ENCODE results near the gene CYBA. TPM values are rescaled to one million over a fixed set of nuclear protein-coding genes. Genes with fewer than 3 reads are reported as not detected.
"Not testable (repeated sequence)": the region's sequence is repeated elsewhere in the genome, so short reads cannot be mapped to it uniquely, and the experiment has no call there.

Gene CYBA
- total RNA-seq, 2 experiments from 2014 or later = 227 to 229 TPM

DNA sequence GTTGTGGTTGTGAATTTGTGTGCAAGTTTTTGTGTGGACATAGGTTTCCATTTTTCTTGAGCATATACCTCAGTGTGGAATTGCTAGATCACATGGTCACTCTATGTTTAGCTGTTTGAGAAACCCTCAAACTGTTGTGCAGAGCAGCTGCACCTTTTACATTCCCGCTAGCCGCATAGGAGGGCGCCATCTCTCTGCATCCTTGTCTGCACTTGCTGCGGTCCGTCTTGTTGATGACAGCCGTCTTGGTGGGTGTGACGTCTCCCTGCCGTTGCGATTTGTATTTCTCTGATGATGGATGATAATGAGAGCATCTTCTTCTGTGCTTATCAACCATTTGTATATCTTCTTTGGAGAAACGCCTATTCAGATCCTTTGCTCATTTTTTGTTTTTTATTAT lies 37.6 kb downstream of the CYBA start:
- CTCF ChIA-PET = no interaction called here
- POLR2A ChIA-PET = no interaction called here

DNA sequence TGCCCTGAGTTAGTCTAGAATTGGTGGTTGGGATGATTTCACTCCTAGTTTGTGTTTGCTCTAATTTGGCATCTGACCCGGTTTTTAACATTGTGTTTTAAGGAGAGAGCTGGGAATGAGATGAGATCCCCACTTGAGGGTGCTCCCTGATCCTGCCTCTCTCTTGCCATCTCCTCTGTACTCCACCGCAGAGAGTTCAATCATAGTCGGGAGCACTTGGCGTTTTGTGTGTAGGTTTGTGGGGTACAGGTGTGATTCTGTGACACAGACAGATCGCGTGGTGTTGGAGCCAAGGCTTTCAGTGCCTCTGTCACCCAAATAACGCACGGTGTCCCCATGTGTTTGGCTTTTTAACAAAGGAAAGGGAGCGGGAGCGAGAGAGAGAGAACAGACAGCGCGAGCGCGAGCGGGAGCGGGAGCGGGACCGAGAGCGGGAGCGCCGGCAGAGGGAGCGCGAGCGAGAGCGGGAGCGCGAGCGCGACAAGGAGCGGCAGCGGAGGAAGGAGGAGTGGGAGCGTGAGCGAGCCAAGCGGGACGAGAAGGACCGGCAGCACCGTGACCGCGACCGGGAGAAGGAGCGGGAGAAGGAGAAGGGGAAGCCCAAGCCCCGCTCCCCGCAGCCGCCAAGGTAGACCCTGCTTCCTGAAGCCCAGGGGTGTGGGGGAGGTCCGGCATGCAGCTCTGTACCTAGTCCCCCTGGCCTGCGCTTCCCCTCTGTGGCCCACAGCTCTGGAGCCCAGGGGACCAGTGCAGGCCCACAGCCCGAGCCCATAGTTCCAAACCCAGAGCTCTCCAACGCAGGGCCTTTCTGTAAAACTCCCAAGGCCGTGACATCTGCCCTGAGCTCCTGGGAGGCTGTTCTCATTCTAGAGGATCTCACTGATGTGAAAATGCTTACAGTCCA lies 39.7 kb downstream of the CYBA start:
- CTCF ChIA-PET = no interaction called here

DNA sequence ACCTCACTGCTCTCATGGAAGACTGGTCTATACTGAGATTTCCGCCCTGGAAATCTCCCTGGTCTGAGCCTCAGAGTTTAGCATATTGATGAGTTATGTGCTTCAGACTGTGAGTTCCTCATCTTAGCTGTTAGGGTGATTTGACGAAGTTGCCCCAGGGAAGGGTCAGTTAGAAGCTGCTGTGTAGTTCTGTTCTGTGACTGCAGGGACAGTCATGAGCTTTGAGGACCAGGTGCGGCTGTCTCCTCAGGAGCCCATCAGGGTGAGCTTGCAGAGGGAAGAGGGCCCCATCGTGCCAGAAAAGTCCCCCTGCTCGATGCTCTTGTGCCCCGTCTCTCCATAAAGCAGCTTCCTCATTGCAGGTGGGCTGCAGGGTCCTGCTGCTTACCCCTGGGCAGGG lies 40.8 kb downstream of the CYBA start:
- POLR2A ChIA-PET = interaction anchor here (1.1 kb wide), 1 partner anchor 23 kb away, joined by 4 read pairs; no protein-coding TSS in a partner anchor
- CTCF ChIA-PET = no interaction called here

More for the DNA sequence above, 39.7 kb downstream of the CYBA start:
- POLR2A ChIA-PET = interaction anchor here (1.1 kb wide), 1 partner anchor 22 kb away, joined by 4 read pairs; no protein-coding TSS in a partner anchor

DNA sequence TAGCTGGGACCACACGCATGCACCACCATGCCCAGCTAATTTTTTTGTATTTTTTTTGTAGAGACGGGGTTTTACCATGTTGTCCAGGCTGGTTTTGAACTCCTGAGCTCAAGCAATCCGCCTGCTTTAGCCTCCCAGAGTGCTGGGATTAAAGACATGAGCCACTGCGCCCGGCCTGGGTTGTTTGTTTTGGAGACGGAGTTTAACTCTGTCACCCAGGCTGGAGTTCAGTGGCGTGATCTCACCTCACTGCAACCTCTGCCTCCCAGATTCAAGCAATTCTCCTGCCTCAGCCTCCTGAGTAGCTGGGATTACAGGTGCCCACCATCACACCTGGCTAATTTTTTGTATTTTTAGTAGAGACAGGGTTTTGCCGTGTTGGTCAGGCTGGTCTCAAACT lies 41.4 kb downstream of the CYBA start:
- POLR2A ChIA-PET = interaction anchor here (1.1 kb wide), 1 partner anchor 24 kb away, joined by 4 read pairs; no protein-coding TSS in a partner anchor
- CTCF ChIA-PET = not testable (repeated sequence)

DNA sequence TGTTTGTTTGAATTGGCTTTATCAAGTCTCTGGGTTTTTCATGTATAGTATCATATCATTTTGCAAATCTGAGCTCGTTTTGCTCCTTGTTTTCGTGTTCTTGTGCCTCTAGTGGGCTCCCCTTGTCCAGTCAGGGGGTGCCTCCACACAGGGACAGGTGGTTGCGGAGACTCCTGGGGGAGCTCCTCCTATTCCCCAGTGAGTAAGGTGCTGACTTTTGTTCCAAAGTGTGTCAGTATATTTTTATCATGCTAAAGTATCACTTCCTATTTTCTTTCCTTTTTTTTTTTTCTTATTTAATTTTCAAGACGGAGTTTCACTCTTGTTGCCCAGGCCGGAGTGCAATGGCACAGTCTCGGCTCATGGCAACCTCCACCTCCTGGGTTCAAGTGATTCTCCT lies 42.8 kb downstream of the CYBA start:
- ChIA-PET CTCF (no interaction called here), POLR2A (no interaction called here)

DNA sequence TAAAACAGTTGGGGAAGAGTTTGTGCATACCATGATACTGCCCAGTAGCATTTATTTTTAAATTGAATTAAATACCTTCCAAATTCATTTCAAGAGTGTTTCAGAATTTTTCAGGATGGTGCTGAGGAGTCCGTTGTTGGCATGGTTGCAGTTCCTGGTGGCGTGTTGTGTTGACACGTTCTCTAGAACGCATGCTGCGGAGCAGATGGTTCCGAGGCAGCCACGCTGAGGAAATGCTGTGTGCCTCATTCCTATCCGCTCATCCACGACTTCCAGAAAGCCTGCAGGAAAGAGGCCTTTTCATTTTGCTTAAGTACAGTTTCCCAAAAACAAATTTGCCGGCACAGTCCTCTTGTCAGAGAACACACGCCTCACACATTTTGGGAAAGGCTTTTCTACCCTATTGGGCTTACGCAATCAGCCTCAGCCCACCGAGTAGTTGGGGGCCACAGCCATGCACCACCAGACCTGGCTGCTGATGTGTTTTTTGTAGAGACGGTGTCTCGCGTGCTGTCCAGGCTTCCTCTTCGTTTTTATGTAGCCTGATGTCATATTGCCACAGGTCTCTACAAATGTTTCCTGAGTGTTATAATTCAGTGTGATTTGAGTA lies 44.6 kb downstream of the CYBA start:
- ChIA-PET POLR2A (no interaction called here), CTCF (no interaction called here)

DNA sequence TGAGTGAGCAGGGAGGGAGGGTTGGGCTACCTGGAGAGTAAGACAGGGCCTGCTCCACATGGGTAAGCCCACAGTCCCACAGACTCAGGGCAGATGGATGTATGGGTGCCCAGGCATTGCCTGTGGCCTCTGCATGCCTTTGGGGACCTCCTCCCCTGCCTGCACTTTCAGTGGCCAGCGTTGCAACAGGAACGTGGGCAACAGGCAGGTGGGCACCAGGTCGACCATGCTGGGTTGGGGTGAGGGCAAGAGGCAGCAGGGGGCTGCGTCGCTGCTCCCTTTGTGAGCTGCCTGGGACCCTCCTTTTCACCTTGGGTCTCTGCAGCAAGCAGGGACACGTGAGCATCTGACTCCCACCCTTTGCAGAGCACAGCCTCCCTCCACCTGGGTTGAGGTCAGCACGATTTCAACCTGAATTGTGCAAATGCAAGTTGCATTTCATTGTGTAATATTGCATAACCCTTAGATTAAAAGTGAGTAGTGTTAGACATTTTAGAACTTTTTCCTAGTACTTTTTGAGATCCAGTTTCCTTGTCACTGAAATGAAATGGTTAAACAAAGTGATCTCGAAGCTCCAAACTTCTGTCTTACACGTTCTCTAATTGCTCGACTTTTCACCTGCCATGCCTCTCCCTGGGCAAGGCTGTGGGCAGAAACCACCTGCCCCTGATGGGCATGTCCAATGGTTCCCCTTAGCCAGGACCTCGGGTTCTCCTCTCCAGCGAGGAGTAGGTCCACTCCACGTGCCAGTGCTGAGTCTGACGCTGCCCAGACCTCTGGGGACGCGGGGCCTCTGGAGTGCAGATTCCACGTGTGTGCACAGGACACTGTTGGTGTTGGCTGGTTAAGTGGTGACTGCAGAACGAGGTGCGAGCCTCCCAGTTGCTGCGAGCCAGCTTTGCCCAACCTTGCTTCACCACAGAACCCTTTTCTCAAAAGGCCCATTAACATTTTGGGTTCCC lies 45.4 kb downstream of the CYBA start:
- CTCF ChIA-PET = no interaction called here
- POLR2A ChIA-PET = no interaction called here

DNA sequence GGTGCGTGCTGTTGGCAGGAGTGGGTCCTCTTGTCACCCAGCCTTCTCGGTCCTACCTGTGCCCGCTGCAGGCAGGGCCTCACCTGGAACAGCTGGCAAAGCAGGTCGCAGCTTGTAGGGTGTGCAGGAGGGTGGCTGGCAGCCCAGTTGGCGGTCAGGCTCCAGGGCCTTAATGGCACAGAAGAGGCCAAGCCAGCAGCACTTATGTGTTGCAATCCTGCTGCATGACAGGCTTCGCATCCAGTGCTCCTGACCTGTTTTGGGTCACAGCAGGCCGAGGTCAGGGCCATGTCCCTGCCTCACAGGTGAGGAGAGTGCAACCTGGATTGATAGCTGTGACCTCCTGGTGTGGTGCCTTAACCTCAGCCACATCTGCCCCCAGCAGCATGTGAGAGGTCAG lies 48.8 kb downstream of the CYBA start:
- ChIA-PET POLR2A (no interaction called here), CTCF (no interaction called here)

DNA sequence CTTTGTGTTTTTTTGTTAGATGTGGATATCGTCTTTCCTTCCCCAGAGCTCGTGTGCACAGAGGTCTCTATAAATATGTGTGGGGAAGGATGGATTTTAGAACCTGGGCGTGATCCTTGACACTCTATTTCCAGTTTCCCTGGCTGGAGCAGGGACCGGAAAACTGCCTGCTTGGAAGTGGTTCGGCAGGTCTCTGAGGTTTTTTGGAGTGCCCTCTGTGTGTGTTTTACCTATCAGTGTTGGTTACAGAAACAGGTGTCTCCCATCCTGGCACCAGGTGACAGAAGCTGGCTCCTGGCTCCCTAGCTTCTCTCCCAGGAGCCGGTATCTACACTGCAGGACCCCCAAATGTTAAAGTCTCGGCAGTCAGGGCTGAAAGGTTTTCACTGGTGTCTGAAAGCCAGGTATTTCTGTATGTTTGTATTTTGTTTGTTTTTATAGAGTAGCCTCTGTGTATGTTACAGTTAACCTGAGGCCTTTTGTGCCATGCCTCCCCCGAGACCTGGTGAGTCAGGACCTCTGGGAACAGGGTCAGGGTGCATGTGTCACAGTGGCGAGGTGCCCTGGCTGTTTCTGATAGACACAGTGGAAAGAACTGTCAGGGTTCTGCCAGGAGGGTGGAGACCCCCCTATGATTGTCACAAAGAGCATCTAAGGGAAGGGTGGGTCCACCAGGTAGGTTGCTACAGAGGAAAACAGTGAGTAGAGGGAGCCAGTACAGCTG lies 49.4 kb downstream of the CYBA start:
- ChIA-PET CTCF (no interaction called here), POLR2A (no interaction called here)

DNA sequence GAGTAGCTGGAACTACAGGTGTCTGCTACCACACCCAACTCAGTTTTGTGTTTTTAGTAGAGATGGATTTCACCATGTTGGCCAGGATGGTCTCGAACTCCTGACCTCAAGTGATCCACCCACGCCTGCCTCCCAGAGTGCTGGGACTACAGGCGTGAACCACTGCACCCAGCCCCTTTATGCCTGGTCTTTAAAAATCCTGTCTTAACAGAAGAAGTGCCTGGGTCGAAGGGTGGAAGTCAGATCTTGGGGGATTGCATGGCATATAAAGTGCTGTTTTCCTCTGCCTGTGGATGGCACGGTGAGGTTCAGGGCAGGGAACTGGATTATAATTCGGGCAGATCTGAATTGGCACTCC lies 50.3 kb downstream of the CYBA start:
- ChIA-PET CTCF (no interaction called here), POLR2A (no interaction called here)

DNA sequence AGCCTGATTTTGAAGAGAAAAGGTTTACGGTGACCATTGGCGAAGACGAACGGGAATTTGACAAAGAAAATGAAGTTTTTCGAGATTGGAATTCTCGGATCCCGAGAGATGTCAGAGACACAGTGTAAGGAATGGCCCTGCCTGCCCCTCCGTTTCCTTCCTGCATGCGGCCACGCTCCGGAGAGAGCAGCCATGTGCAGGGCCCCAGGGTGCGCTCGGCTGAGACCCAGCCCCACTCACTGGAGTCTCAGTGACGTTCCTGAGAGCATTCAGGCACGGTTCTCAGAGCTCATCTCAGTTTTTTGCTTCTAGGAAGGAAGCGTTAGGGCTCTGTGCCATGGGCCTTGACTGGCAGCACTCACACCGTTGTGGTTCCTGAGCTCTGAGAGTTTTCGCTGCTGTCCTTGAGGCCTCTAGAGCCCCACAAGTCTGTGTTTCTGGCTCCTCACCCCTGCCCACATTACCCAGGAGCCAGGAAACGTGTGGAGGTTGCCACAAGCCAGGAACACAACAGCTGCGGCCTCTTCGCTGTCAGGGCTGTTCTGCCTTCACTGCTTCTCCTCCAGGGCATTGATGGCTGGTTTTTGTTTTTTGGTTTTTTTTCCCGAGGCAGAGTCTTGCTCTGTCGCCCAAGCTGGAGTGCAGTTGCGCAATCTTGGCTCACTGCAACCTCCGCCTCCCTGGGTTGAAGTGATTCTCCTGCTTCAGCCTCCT lies 50.9 kb downstream of the CYBA start:
- POLR2A ChIA-PET = no interaction called here
- CTCF ChIA-PET = interaction anchor here (0.6 kb wide), 1 partner anchor 817 kb away, joined by 4 read pairs; no protein-coding TSS in a partner anchor

DNA sequence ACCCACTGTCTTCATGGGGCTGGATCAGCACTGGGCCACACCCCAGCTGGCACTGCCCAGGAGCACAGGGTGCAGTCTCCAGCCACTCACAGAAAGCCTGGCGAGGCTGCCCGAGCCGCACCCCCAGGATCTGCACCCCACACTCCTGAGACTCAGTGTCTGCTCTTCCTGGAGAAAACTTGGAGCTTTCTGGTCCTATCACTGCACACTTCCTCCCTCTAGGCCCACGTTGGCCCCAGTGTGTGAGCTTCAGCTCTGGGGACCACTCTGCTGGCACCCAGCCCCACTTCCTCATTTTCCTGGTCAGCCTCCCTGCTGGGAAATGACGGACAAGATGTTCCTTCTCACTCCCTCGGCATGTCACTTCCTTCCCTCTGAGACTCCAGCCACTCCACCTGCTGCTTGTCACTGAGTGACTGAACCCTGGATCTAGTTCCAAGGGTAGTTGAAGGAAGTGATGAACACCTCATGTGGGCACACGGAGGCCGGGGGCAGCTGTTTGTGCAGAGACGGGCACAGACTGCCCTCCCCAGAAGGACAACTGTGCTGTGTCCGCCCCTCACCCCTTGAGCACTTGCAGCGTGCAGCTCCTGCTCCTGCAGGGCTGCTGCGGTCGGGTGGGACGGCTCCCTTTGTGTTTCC lies 51.6 kb downstream of the CYBA start:
- ChIA-PET CTCF (interaction anchor here (0.6 kb wide), 1 partner anchor 818 kb away, joined by 4 read pairs; no protein-coding TSS in a partner anchor), POLR2A (no interaction called here)

DNA sequence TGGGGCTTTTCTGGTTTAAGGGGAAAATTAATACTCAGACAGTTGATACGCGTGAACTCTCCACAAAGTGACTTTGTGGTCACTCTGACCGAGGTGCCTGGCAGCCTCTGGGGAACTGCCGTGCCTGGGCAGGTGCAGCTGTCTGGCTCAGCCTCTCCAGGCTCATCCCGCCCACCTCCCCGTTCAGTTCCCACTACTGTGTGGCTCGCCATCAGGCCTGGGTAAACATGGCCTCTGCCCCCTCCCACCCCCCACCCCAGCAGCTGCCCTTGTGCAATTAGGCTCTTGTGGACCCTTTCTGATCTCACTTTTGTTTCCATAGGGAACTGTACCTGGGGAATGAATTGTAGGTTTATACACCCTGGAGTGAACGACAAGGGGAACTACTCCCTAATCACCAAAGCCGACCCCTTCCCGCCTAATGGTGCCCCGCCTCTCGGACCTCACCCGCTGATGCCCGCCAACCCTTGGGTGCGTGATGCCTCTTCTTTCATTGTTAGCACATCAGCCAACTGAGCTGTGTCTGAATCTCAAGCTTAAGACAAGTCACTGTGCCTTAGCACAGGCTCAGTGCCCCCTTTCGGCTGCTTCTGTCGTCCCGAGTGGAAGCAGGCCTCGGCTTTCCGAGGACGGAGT lies 52.9 kb downstream of the CYBA start:
- CTCF ChIA-PET = no interaction called here

DNA sequence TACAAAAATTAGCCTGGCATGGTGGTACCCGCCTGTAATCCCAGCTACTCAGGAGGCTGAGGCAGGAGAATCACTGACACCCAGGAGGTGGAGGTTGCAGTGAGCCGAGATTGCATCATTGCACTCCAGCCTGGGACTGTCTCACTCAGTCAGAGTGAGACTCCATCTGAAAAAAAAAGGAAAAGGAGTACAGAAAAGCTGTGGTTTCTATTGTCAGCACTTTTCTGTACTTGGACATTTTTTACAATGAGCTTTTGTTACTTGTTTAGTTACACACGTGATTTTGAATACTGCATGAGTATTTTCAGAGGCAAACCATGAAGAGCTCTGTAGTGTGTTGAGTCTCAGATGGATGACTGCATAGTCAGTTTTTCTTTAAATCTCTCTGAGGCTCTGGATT lies 54.4 kb downstream of the CYBA start:
- ChIA-PET CTCF (no interaction called here), POLR2A (no interaction called here)

More for the DNA sequence above, 52.9 kb downstream of the CYBA start:
- POLR2A ChIA-PET = no interaction called here

DNA sequence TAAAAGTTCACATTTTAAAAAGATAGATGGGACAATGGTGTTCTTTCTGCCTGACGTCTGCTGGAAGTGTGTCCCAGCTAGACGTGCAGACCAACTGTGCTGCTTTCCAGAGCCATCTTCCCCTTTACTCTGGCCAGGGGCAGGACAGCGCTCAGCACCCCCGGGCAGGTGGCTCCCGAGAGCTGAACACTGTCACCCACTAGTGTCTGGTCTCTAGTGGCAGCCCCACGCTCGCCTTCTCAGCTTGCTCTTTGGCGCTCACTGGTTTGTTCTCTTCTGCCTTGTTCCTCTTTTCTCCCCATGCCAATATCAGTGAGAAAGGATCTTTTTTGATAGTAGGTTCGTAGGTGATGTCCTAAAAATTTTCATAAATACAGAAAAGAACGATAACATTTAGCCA lies 54.9 kb downstream of the CYBA start:
- CTCF ChIA-PET = no interaction called here
- POLR2A ChIA-PET = no interaction called here

DNA sequence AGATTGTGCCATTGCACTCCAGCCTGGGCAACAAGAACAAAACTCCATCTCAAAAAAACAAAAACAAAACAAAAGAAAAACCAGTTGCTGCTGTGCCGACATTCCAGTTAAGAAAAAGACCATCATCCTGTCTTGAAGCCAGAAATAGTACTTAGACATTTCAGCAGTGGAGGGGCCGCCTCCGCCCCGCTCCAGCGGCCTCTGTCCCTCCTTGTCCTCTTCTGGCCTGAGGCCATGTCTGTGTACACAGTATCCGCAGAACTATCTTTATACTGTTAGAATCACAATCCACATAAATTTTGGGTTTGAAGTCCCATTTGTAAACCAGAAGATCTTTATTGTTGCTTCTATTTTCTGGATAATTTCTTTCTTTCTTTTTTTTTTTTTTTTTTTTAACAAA lies 55.8 kb downstream of the CYBA start:
- ChIA-PET POLR2A (no interaction called here), CTCF (no interaction called here)

DNA sequence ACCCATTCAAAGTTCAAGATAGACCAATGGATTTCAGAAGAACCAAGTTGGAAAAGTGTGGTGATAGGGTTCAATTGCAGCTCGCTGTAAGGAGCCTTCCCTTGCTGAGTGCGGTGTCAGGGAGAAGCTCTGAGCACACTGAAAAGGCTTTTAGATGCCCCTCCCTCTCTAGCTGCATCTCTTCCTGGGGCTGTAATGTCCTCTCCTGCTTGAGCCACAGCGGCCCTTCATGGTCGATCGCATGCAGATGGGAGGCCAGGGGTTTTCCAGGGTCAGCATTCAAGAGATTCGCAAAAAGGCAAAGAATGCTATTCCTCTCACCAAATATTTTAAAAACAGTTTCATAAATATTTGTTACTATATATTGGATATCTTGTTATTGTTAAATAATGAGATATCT lies 56.9 kb downstream of the CYBA start:
- ChIA-PET CTCF (no interaction called here), POLR2A (no interaction called here)

DNA sequence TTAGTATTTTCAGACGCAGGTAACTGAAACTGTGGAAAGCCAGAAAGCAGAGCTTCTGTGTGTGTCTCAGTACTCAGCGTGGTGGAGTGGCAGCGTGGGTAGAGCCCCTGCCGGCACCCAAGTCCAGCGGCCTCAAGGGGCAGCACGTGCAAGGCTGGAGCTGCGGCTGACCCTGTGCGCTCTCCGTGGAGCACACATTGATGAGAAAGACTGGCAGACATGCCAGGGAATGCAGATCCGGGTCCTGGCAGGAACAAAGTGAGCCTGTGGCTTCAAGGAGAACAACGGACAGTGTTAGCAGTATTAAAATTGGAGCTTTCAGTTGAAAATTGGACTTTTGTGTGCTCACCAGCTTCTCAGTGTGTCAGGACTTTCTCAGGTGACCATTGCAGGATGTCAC lies 57.4 kb downstream of the CYBA start:
- POLR2A ChIA-PET = no interaction called here
- CTCF ChIA-PET = no interaction called here
